OCI-LY7 (cell line): ENCODE results near the gene ZNF480.

Experiments
- EZH2phosphoT487 ChIP-seq: fragments of 200-600 bp; sonication (generic); IDR thresholded peaks from 2 replicates; pipeline ENCODE4 v1.6.1; 2018; ENCODE audit warnings: low read depth, borderline replicate concordance, mild to moderate bottlenecking, mixed run types, antibody characterized with exemption, low read length, moderate library complexity, mixed read lengths
- TF ChIP-seq, protein P1 (sequence below): fragments of 200-600 bp; sonication (generic); conservative IDR thresholded peaks from 2 replicates; pipeline ENCODE4 v1.5.1; 2014; ENCODE audit warnings: mild to moderate bottlenecking, antibody characterized with exemption, low read length, moderate library complexity, mixed read lengths

DNA sequence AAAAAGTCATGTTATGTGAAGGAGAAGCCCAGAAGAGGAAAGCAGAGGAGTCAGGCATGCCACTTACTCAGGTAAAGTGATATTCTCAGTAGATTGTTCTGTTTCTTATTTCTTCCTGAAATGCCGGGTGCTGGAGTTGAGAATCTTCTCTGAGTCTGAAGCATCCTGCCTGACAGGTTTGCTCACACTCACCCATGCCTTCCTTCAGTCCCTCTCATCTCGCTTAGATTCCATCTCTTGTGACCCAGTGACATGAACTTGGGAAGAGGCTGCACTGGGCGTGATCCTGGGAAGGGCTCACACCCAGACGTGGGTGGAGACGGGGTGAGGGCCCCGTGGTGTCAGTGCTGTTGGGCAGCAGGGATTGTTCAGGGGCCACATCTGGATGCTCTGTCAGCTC lies 19.5 kb upstream of the ZNF480 start:
- TF ChIP-seq, protein P1, sequence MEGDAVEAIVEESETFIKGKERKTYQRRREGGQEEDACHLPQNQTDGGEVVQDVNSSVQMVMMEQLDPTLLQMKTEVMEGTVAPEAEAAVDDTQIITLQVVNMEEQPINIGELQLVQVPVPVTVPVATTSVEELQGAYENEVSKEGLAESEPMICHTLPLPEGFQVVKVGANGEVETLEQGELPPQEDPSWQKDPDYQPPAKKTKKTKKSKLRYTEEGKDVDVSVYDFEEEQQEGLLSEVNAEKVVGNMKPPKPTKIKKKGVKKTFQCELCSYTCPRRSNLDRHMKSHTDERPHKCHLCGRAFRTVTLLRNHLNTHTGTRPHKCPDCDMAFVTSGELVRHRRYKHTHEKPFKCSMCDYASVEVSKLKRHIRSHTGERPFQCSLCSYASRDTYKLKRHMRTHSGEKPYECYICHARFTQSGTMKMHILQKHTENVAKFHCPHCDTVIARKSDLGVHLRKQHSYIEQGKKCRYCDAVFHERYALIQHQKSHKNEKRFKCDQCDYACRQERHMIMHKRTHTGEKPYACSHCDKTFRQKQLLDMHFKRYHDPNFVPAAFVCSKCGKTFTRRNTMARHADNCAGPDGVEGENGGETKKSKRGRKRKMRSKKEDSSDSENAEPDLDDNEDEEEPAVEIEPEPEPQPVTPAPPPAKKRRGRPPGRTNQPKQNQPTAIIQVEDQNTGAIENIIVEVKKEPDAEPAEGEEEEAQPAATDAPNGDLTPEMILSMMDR = no peak
- TF ChIP-seq EZH2phosphoT487 = no peak
